PC-9 (cell line): ENCODE measurements around the gene PILRA.

Source experiments
- CTCF ChIP-seq: fragments of 200-600 bp; sonication (generic); conservative IDR thresholded peaks from 2 replicates; pipeline ENCODE4 v1.6.1; 2017; ENCODE audit warnings: mixed run types, antibody characterized with exemption, mild to moderate bottlenecking, moderate library complexity
- EZH2 ChIP-seq: fragments of 200-600 bp; sonication (generic); IDR thresholded peaks from 2 replicates; pipeline ENCODE4 v1.8.0; 2017; ENCODE audit warnings: antibody characterized with exemption, low read depth

GRCh38 chr7:100444311-100445278 is 71.3 kb downstream of the PILRA start:
- TF ChIP-seq CTCF (no peak), EZH2 (no peak)
